ENCODE results near the gene COL27A1.

- TF ChIP-seq CTCF (optimal IDR thresholded peaks at IDR 0.05 in 1 of 3, IDR thresholded peaks at IDR 0.05 in 1 of 3, conservative IDR thresholded peaks at IDR 0.05 in 1 of 3; ENCODE audit: extremely low read depth in 1 of 3, insufficient read depth in 2 of 3, low read length in 3 of 3) (no peak), EZH2 (IDR thresholded peaks at IDR 0.05; ENCODE audit: low read length) (no peak)
Measured at GRCh38 chr9:114141553-114142402, 13.6 kb upstream of the COL27A1 start.

Data from keratinocyte (primary cell).